IPS-15b (cell line): ENCODE measurements around the gene TRAPPC12.

ENCODE experiments used
- H3K27me3 ChIP-seq: one replicate; pipeline ENCODE4 v1.6.1; 2013; ENCODE audit warnings: low read length; ENCODE audit not compliant: control insufficient read depth, insufficient read depth
- H3K36me3 ChIP-seq: one replicate; pipeline ENCODE4 v1.6.1; 2013; ENCODE audit warnings: low read length; ENCODE audit not compliant: control insufficient read depth, insufficient read depth
- H3K4me1 ChIP-seq: one replicate; pipeline ENCODE4 v1.6.1; 2013; ENCODE audit warnings: mild to moderate bottlenecking, low read length; ENCODE audit not compliant: control insufficient read depth, insufficient read depth
- H3K4me3 ChIP-seq: one replicate; pipeline ENCODE4 v1.5.1; 2013; ENCODE audit warnings: low read depth, low read length
- H3K9ac ChIP-seq: one replicate; pipeline ENCODE4 v1.6.1; 2013; ENCODE audit warnings: low read depth, mild to moderate bottlenecking, low read length
- H3K9me3 ChIP-seq: one replicate; pipeline ENCODE4 v1.6.1; 2013; ENCODE audit warnings: mild to moderate bottlenecking, low read length; ENCODE audit not compliant: control insufficient read depth, insufficient read depth

Gene TRAPPC12

DNA sequence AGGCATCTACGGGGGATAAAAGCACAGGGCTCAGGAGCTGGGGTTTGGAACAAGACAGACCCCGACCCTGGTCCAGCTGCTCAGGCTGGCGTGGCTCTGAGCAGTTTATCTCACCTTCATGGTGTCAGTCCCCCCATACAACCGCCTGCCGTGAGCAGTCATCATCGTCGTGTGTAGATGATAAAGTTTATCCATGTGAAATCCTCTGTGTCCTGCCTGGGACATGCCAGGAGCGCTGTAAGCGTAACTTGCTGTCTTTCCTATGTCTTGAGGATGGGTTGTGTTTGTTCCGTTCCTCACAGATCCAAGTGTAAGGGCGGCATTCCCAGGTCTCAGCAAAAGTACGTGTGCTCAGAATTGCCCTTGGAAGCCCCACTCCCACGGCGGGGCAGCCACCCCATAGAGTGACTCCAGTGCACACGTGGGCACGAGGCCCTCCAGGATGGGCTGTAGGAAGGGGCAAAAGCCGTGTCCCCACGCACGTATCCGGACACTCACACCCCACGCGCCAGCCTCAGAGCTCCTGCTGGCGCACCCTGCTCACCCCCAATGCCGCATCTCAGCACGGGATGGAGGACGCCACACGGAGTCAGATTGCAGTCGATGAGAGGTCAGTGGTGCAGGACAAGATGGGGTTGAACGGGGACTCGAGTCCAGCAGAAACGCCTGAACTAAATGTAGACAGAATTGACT is 88.9 kb downstream of the TRAPPC12 start:
- no peak overlapping the region for H3K9ac ChIP-seq
- no peaks in the 10 kb centered on the region for H3K9me3 ChIP-seq
- H3K4me1 ChIP-seq: no peaks in the 10 kb centered on the region
- no peaks in the 10 kb centered on the region for H3K27me3 ChIP-seq
- no peak overlapping the region for H3K4me3 ChIP-seq
- peaks cover 16% of the 10 kb centered on the region for H3K36me3 ChIP-seq

DNA sequence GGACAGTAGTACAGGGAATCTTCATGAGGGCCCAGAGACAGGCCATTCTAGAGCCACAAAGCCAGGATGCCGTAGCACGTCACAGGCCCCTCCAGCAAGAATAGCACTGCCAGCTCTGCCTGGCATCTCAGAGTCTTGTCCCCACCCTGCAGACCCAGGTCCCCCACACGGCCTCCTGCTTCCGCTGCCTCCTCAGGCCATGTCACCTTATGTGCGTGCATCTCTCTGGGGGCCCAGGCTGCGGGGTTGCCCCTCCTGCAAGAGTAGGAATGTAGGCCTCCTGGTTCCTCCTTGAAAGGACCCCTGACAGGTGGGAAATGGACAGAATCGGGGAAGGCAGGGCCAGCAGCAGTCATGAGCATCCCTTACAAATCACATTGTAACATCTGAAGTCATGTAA is 90.0 kb downstream of the TRAPPC12 start:
- H3K36me3 ChIP-seq: peaks cover 16% of the 10 kb centered on the region
- H3K4me1 ChIP-seq: no peaks in the 10 kb centered on the region
- no peak overlapping the region for H3K4me3 ChIP-seq
- no peaks in the 10 kb centered on the region for H3K9me3 ChIP-seq
- H3K27me3 ChIP-seq: no peaks in the 10 kb centered on the region
- no peak overlapping the region for H3K9ac ChIP-seq

DNA sequence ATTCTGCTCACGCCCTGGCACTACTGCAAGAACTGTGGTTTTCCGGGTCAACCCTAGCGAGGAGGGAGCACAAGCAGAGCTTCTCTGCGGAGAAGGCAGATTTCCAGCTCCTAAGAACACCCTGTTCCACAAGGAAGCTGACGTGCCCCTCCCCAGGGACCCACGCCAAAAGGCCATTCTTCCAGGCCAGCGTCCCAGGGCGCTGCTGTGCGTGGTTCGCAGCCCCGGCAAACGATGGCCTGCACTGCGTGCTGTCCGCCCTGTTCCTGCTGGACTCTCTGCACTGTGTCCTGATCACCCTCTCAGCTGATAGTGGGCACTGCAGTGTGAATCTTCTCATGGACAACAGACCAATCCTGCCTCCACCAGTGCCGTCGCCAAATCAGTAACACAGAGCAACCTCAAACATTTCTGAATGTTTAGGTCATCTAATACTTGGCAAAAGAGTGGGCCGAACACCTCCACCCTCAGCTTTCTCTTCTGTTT is 90.7 kb downstream of the TRAPPC12 start:
- Histone ChIP-seq H3K4me3 (no peak overlapping the region), H3K9ac (no peak overlapping the region), H3K9me3 (no peaks in the 10 kb centered on the region), H3K36me3 (peaks cover 16% of the 10 kb centered on the region), H3K4me1 (no peaks in the 10 kb centered on the region), H3K27me3 (no peaks in the 10 kb centered on the region)

DNA sequence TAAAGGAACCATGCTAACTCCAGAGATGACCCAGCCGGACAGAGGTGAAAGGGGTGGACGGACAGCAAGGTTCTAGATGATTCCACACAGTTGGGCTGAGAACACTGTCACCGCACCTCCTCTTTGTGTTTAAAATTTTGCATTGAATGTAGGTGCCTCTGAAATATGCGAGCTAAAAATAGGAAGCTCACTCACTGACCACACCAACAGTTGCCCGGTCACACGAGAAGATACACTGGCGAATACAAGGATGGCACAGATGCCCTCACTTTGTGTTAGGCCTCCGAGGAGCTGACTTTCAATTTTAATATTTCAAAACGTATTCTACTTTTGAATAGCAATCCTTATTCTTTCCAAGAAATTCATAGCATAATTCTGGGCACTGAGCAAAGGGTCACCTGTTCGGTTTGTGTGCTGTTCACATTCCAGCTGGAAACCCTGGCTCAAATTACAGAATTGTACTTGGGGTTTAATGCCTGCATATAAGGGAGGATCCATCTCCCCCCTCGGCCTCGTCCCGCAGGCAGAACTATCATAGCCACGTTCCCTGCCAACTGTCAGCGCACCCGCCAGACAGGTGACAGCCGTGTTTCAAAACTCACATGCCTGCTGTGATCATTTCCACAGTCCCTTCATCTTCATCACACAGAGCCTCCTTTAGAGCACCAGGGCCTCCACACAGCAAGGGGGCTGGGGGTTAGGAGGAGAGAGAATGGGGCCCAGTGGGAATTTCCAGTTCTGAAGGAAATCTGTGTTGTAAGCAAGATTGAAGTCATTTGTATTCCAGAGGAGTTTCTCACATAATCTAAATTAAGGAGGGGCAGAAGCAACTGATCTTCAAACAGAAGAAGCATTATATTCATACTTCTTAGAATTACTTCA is 91.6 kb downstream of the TRAPPC12 start:
- no peak overlapping the region for H3K4me3 ChIP-seq
- H3K27me3 ChIP-seq: no peaks in the 10 kb centered on the region
- H3K9ac ChIP-seq: no peak overlapping the region
- H3K9me3 ChIP-seq: no peaks in the 10 kb centered on the region
- H3K36me3 ChIP-seq: peaks cover 16% of the 10 kb centered on the region
- no peaks in the 10 kb centered on the region for H3K4me1 ChIP-seq

DNA sequence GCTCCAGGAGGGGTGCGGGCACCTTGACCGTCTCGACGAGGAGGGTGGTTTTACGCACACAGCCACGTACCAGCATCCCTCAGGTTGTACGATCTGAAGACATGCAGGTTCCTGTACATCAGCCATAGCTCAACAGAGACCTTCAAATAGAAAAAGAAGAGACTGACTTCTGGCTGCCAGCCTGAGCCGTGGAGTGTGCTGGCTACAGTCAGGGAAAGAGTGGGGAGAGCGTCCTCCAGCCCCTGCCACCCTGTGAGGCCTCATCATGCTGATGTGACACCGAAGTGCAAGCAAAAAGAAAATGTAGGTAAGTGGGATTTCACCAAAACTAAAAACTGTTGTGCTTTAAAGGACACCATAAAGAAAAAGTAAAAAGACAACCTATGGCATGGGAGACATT is 92.8 kb downstream of the TRAPPC12 start:
- no peak overlapping the region for H3K9ac ChIP-seq
- H3K4me3 ChIP-seq: no peak overlapping the region
- peaks cover 14% of the 10 kb centered on the region for H3K36me3 ChIP-seq

DNA sequence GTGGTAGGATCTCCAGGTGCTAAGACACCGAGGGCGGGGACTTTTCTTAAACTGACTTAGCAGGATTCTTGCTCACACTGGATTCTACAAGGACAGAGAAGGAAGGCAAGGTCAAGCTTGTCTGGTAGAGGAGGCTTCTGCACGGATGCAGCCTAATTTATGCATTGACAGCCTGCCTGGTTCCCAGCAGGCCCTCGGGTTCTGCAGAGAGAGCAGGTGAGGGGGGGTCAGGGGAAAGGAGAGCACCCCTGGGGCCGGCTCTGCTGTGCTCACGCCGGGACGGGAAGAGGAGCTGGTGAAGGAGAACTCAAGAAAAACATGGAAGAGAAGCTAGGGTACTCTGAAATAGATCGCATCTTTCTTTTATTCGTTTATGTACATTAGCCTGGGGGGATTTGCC is 93.5 kb downstream of the TRAPPC12 start:
- H3K27me3 ChIP-seq: no peaks in the 10 kb centered on the region
- no peak overlapping the region for H3K9ac ChIP-seq
- no peaks in the 10 kb centered on the region for H3K9me3 ChIP-seq
- H3K4me1 ChIP-seq: no peaks in the 10 kb centered on the region
- peaks cover 9% of the 10 kb centered on the region for H3K36me3 ChIP-seq
- H3K4me3 ChIP-seq: no peak overlapping the region

More for the DNA sequence above, 92.8 kb downstream of the TRAPPC12 start:
- Histone ChIP-seq H3K27me3 (no peaks in the 10 kb centered on the region), H3K4me1 (no peaks in the 10 kb centered on the region), H3K9me3 (no peaks in the 10 kb centered on the region)

DNA sequence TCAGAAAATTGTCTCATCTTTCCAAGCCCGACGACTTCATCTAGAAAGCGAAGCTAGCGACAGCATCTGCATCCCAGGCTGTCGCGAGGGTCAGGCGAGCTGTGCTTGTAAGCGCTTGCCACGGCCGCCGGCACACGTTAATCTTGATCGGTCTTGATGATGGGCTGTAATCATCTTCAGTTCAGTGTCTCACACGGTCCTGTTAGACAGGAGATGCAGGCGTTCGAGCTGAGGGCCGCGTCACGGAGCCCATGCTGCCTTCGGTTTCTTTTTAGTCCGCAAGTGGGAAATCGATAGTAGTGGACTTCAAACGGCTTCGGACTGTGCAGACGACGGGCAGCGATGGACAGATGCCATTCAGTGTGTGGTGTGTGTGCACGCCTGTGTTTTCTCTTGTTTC is 96.3 kb downstream of the TRAPPC12 start:
- Histone ChIP-seq H3K9me3 (no peaks in the 10 kb centered on the region), H3K36me3 (peaks cover 14% of the 10 kb centered on the region), H3K4me1 (no peaks in the 10 kb centered on the region), H3K4me3 (no peak overlapping the region), H3K9ac (no peak overlapping the region), H3K27me3 (no peaks in the 10 kb centered on the region)

DNA sequence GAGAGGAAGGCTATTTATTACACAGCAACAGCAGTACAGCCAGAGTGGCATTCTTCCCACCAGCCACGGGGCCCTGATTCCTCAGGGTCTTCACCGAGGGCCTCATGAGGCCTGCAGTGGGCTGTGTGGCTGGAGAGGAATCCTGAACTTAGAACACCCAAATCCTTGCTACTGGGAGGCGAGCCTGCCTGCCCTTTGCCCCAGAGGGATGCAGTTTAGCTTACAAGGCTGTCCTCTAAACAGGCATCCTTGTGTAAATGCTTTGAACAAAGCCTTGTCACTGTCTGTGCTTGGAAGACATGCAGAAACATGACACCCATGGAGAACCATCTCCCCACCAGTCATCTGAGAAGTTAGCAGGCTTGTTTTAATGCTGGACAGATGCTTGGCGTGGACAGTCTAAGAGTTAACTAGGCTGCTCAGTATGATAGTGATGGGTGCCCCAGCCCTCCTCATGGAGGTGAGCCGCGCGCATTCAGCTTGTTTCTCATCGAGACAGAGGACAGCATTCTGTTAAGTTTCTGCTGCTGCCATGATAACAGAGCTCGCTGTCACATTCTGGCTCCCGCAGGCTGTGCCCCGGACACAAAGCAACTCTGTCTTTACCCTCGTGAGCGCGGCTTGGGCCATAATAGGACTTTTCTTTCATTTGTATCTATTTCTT is 97.0 kb downstream of the TRAPPC12 start:
- Histone ChIP-seq H3K27me3 (no peaks in the 10 kb centered on the region), H3K36me3 (peaks cover 14% of the 10 kb centered on the region), H3K4me3 (no peak overlapping the region), H3K9me3 (no peaks in the 10 kb centered on the region), H3K4me1 (no peaks in the 10 kb centered on the region), H3K9ac (no peak overlapping the region)

DNA sequence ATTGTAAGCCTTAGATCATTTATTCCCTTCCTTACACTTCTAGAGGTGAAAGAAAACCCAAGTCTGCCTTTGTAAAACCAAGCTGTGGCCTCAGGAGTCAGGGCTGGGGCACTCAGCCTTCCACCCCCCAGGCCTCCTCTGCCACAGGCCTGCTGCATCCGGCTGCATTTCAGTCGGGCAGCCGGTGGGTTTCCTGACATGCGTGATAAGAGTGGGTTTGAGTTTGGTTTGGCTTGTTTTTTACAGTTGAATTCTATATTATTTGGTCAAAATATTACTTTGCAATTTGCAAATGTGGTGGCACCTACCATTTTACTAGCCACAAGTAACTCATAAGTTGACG is 97.5 kb downstream of the TRAPPC12 start:
- Histone ChIP-seq H3K27me3 (no peaks in the 10 kb centered on the region), H3K9me3 (no peaks in the 10 kb centered on the region), H3K4me1 (no peaks in the 10 kb centered on the region), H3K9ac (no peak overlapping the region), H3K4me3 (no peak overlapping the region), H3K36me3 (peaks cover 13% of the 10 kb centered on the region)

DNA sequence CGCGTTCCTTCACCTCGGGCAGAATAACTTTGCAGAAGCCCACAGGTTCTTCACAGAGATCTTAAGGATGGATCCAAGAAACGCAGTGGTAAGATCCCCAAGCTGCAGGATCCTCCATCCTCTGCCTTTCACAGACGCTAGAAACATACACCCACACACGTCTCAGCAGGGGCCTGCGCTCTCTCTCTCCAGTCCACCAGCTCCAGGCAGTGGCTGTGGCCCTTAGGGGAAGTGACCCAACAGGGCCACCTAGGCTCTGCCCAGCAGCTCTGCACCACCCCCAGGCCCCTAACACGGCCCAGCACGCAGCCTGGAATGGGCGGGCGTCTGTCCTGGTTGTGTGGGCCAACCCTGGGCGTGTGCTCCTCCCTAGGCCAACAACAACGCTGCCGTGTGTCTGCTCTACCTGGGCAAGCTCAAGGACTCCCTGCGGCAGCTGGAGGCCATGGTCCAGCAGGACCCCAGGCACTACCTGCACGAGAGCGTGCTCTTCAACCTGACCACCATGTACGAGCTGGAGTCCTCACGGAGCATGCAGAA is 99.4 kb downstream of the TRAPPC12 start:
- H3K36me3 ChIP-seq: peaks cover 15% of the 10 kb centered on the region
- H3K4me1 ChIP-seq: peaks cover 2% of the 10 kb centered on the region
- no peak overlapping the region for H3K4me3 ChIP-seq
- H3K9ac ChIP-seq: no peak overlapping the region
- no peaks in the 10 kb centered on the region for H3K9me3 ChIP-seq
- H3K27me3 ChIP-seq: no peaks in the 10 kb centered on the region

DNA sequence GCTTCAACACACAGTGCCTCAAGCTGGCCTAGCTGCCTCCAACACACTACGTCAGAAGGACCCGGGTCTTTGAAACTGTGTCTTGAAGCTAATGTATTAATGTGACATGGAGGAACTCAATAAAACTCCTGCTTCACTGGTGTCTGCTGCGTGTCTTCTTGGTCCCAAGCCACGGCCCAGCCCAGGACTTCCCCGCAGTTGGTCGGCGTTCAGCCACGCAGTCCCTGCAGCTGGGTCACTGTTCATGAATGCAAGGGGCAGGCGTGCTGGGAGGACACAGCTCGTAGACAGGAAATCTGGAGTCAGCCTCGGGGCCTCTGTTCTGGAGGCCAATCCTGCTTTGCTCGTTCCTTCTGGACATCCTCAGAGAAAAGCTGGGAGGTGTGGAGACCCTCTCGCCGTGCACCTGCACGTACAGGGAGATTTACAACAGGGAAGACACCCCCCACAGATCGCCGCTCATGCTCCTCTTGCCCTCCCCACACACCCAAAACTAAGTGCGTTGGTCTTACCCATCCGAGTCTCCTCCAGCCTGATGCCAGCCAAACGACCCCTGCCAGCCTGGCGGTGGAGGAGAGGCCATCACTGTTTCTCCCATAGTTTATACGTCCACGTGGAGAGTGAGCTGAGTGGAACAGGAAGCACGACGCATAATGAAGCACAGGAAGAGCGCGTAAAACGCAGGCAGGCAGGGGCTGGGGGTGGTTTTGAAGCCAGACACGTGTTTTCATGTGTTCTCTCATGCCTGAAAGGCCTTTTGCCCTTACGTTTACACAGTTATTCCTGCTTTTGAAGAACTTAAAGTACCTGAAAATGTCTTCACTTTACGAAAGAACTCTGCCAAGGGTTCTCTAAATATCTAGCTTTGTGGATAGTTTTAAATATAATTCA is 100.2 kb downstream of the TRAPPC12 start:
- H3K27me3 ChIP-seq: no peaks in the 10 kb centered on the region
- H3K36me3 ChIP-seq: peaks cover 15% of the 10 kb centered on the region
- peaks cover 2% of the 10 kb centered on the region for H3K4me1 ChIP-seq
- H3K9me3 ChIP-seq: no peaks in the 10 kb centered on the region
- no peak overlapping the region for H3K4me3 ChIP-seq
- H3K9ac ChIP-seq: no peak overlapping the region
